Activated CD4-positive, alpha-beta T cell treated with anti-CD3 and anti-CD28 coated beads for 36 hours (primary cell): ENCODE results near the gene ABCC1. TPM values are rescaled to one million over a fixed set of nuclear protein-coding genes. Genes with fewer than 3 reads are reported as not detected.

Experiments
- ATAC-seq: fragments of 200-7000 bp; cut with Tn5 transposase; one replicate; pipeline ENCODE4 v1.10.0; 2021; ENCODE audit warnings: mild to moderate bottlenecking, moderate library complexity
- CTCF ChIA-PET: fragments of 350-600 bp; sonication (Branson Sonifier 250); formaldehyde crosslinking; loops from one replicate; lab custom pipeline; 2021; ENCODE audit warnings: antibody characterized with exemption; lab: Charles Lee
- POLR2A ChIA-PET: fragments of 350-600 bp; sonication (Branson Sonifier 250); formaldehyde crosslinking; loops from one replicate; lab custom pipeline; 2021; ENCODE audit warnings: antibody characterized with exemption, inconsistent platforms; lab: Charles Lee
- DNase-seq: peaks from one replicate; pipeline ENCODE4 v3.0.0-alpha.2; 2020
- H3K27ac Mint-ChIP-seq: one replicate; pipeline ENCODE4 v1.8.0; 2021; ENCODE audit warnings: mixed read lengths
- H3K27me3 Mint-ChIP-seq: one replicate; pipeline ENCODE4 v1.8.0; 2021; ENCODE audit warnings: mixed read lengths
- H3K36me3 Mint-ChIP-seq: one replicate; pipeline ENCODE4 v1.8.0; 2021; ENCODE audit warnings: low read depth, mixed read lengths
- H3K4me1 Mint-ChIP-seq: one replicate; pipeline ENCODE4 v1.8.0; 2021; ENCODE audit warnings: mixed read lengths
- H3K4me3 Mint-ChIP-seq: one replicate; pipeline ENCODE4 v1.8.0; 2021; ENCODE audit warnings: mild to moderate bottlenecking, moderate library complexity, mixed read lengths
- H3K9me3 Mint-ChIP-seq: one replicate; pipeline ENCODE4 v1.8.0; 2021; ENCODE audit warnings: low read depth, mixed read lengths
- intact Hi-C, 2 experiments: fragments of 100-400 bp; cut with DNase I in 1 of 2; cut with micrococcal nuclease in 1 of 2; formaldehyde crosslinking; loops; one replicate each; pipeline versions ENCODE4 v1.14.2 to v1.15.1; 2022 to 2024; cut with DNase I, micrococcal nuclease
- total RNA-seq, 2 experiments: library from RNA; stranded (reverse); gene quantifications; one replicate each; pipeline ENCODE4 v1.2.3, GENCODE V29; 2021

Gene ABCC1
- total RNA-seq, 2 experiments from 2014 or later, result 57.8 to 65.1 TPM

DNA sequence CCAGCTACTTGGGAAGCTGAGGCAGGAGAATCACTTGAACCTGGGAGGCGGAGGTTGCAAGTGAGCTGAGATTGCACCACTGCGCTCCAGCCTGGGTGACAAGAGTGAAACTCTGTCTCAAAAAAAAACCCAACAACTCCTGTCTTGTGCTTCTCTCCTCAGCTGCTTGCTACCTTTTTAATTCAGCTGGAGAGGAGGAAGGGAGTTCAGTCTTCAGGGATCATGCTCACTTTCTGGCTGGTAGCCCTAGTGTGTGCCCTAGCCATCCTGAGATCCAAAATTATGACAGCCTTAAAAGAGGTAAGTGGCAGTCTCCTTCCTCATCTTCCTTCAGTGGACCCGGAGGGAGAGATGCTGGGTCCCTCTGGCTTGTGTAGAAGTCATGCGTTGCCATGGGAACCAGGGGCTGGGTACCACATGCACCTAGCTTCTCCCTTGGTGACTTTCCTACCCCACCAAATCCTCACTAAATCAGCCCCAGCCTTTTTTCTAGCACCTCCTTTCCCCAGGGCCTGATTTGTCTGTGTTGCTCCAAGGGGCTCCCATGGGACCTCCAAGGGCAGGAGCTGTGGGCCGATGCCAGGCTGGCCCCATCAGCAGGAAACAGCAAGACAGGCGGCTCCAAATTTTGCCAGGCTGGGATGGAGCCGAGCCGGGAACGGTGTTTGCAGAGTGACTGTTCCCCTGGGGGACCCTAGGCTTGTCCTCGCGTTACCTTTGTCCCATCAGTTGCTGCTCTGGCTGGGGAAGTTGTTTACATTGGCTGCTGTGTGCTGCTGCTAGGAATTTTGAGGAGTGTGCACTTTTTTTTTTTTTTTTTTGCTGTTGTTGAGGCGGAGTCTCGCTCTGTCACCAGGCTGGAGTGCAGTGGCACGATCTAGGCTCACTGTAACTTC lies 65.2 kb downstream of the ABCC1 start:
- no peak overlapping the region for H3K27ac Mint-ChIP-seq
- no peaks in the 10 kb centered on the region for H3K9me3 Mint-ChIP-seq
- ATAC-seq (no peak), DNase-seq (no peak)
- ChIA-PET CTCF (interaction anchor here (0.8 to 1.2 kb wide), 2 partner anchors 16 to 106 kb away, joined by 4 to 5 read pairs; no protein-coding TSS in a partner anchor), POLR2A (no interaction called here)
- H3K27me3 Mint-ChIP-seq, result no peaks in the 10 kb centered on the region
- no peak overlapping the region for H3K4me3 Mint-ChIP-seq
- H3K4me1 Mint-ChIP-seq, result peaks cover 7% of the 10 kb centered on the region
- intact Hi-C loops, result no loop called here
- peaks cover 61% of the 10 kb centered on the region for H3K36me3 Mint-ChIP-seq

DNA sequence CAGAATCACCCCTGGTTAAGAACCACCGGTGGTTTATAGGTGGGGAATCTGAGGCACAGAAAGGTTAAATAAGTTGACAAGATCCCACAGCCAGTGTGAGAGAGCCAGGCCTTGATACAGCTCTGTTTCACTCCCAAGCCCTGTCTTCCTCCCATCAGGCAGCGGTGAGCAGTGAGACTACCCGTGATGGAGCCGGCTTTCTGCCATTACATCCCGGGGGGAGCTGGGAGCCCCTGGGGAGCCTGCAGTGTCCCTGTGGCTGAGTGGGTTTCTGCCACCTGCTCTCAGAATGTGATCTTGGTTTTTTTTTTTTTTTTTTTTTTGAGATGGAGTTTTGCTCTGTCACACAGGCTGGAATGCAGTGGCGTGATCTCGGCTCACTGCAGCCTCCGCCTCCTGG lies 66.4 kb downstream of the ABCC1 start:
- Mint-ChIP-seq H3K36me3 (peaks cover 59% of the 10 kb centered on the region), H3K27me3 (no peaks in the 10 kb centered on the region), H3K4me1 (peaks cover 7% of the 10 kb centered on the region), H3K4me3 (no peak overlapping the region), H3K9me3 (no peaks in the 10 kb centered on the region), H3K27ac (peak overlapping the region; percentile 51)
- intact Hi-C loops, result no loop called here
- ChIA-PET POLR2A (interaction anchor here (0.6 kb wide), 1 partner anchor 136 kb away, joined by 3 read pairs; no protein-coding TSS in a partner anchor), CTCF (no interaction called here)
- DNase-seq (no peak), ATAC-seq (no peak)

- no peak overlapping the region for H3K4me3 Mint-ChIP-seq
- peaks cover 7% of the 10 kb centered on the region for H3K4me1 Mint-ChIP-seq
- DNase-seq (no peak), ATAC-seq (no peak)
- H3K9me3 Mint-ChIP-seq, result no peaks in the 10 kb centered on the region
- H3K27me3 Mint-ChIP-seq, result no peaks in the 10 kb centered on the region
- H3K27ac Mint-ChIP-seq, result peak overlapping the region; percentile 44
- ChIA-PET POLR2A (interaction anchor here (0.6 kb wide), 1 partner anchor 137 kb away, joined by 3 read pairs; no protein-coding TSS in a partner anchor), CTCF (no interaction called here)
- peaks cover 58% of the 10 kb centered on the region for H3K36me3 Mint-ChIP-seq
- intact Hi-C loops, result no loop called here
Measured at GRCh38 chr16:16016388-16016964, 67.1 kb downstream of the ABCC1 start.

DNA sequence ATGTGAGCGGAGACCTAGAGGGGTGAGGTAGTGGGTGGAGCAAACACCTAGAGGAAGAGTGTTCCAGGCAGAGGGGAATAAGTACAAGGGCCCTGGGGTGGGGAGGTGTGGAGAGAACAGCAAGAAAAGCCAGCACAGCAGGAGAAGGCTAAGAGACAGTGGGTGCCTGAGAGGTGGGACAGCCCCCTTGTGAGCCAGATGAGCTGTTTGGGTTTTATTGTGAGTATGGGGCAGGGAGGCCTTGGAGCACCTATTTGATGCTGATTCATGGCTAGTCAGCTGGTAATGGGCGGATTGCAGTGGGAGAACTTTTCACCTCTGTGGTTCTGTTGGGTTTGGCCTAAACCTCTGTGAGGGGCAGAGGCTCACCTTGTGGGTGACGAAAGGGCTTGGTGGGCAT lies 68.4 kb downstream of the ABCC1 start:
- Mint-ChIP-seq H3K4me1 (peaks cover 7% of the 10 kb centered on the region), H3K27me3 (no peaks in the 10 kb centered on the region), H3K4me3 (no peak overlapping the region), H3K27ac (peak overlapping the region; percentile 29), H3K9me3 (no peaks in the 10 kb centered on the region), H3K36me3 (peaks cover 58% of the 10 kb centered on the region)
- ATAC-seq (peak; percentile 73), DNase-seq (no peak)
- ChIA-PET CTCF (interaction anchor here (0.6 kb wide), 1 partner anchor 260 kb away, joined by 3 read pairs; no protein-coding TSS in a partner anchor), POLR2A (no interaction called here)
- intact Hi-C loops, result no loop called here

DNA sequence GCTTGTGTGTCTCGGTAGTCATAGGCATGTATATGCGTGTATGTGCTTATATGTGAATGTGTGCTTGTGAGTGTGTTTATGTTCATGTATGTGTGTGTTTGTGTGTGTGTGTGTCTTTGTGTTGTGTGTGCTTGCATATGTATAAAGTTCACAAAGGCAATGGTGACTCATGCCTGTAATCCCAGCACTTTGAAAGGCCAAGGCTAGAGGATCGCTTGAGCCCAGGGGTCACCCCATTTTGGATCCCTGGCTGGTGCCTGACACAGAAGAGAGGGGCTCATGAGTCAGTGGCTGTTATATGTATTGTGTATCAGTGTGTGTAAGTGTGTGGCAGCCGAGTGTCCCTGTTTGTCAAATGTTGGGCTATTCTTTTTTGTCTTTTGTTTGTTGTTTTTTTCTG lies 69.3 kb downstream of the ABCC1 start:
- Mint-ChIP-seq H3K4me3 (no peak overlapping the region), H3K9me3 (no peaks in the 10 kb centered on the region), H3K27me3 (no peaks in the 10 kb centered on the region), H3K27ac (no peak overlapping the region), H3K36me3 (peaks cover 59% of the 10 kb centered on the region), H3K4me1 (peaks cover 12% of the 10 kb centered on the region)
- POLR2A ChIA-PET, result no interaction called here
- intact Hi-C loops, result no loop called here
- ATAC-seq (no peak), DNase-seq (no peak)
- CTCF ChIA-PET, result no interaction called here

GRCh38 chr16:16019488-16019887 lies 70.1 kb downstream of the ABCC1 start:
- H3K4me3 Mint-ChIP-seq, result no peak overlapping the region

GRCh38 chr16:16020291-16020690 lies 70.9 kb downstream of the ABCC1 start:
- CTCF ChIA-PET, result no interaction called here

More at GRCh38 chr16:16019488-16019887, 70.1 kb downstream of the ABCC1 start:
- Mint-ChIP-seq H3K9me3 (no peaks in the 10 kb centered on the region), H3K27me3 (no peaks in the 10 kb centered on the region), H3K27ac (no peak overlapping the region), H3K4me1 (peaks cover 20% of the 10 kb centered on the region), H3K36me3 (peaks cover 57% of the 10 kb centered on the region)
- POLR2A ChIA-PET, result no interaction called here
- CTCF ChIA-PET, result no interaction called here
- ATAC-seq (no peak), DNase-seq (no peak)
- intact Hi-C loops, result no loop called here

DNA sequence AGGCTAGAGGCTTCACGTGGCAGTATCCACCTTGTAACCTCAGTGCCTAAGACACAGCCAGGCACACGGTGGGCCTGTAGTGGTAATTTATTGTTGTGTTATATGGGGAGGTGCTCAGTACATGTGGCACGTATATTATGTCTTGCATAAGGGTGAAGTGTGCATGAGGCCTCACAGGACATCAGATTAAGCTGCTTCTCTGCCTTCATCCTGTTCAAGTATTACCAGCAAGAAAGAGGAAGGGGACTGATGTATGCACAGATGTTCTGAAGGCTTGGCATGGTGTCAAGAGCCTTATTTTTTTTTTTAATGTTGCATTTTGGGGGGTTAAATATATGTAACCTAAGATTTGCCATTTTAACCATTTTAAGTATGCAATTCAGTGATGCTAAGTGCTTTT lies 71.6 kb downstream of the ABCC1 start:
- no peak for DNase-seq
- H3K9me3 Mint-ChIP-seq, result no peaks in the 10 kb centered on the region
- no peak overlapping the region for H3K4me3 Mint-ChIP-seq
- ATAC-seq, result no peak
- intact Hi-C loops, result no loop called here
- POLR2A ChIA-PET, result interaction anchor here (0.6 kb wide), 2 partner anchors 12 to 43 kb away, joined by 3 to 7 read pairs; no protein-coding TSS in a partner anchor
- no peak overlapping the region for H3K27ac Mint-ChIP-seq
- peaks cover 35% of the 10 kb centered on the region for H3K4me1 Mint-ChIP-seq
- peaks cover 52% of the 10 kb centered on the region for H3K36me3 Mint-ChIP-seq
- CTCF ChIA-PET, result no interaction called here
- no peaks in the 10 kb centered on the region for H3K27me3 Mint-ChIP-seq

More at GRCh38 chr16:16020291-16020690, 70.9 kb downstream of the ABCC1 start:
- Mint-ChIP-seq H3K4me1 (peaks cover 28% of the 10 kb centered on the region), H3K27me3 (no peaks in the 10 kb centered on the region), H3K36me3 (peaks cover 53% of the 10 kb centered on the region), H3K27ac (no peak overlapping the region), H3K9me3 (no peaks in the 10 kb centered on the region), H3K4me3 (no peak overlapping the region)
- no peak for ATAC-seq
- intact Hi-C loops, result no loop called here
- no peak for DNase-seq
- POLR2A ChIA-PET, result no interaction called here

DNA sequence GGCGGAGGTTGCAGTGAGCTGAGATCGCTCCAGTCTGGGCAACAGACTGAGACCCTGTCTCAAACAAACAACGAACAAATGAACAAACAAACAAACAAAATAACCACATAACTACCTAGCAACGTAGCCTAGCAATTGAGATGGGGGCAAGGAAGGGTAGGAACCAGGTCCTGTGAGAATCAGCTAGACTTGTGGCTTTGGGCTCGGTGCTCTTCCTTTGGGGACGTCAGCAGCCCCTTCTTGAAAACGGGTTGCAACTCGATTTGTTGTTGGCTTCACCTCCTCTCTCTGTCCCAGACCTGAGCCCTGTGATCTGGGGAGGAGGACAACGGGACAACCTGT lies 72.2 kb downstream of the ABCC1 start:
- Mint-ChIP-seq H3K4me3 (no peak overlapping the region), H3K27ac (no peak overlapping the region), H3K4me1 (peaks cover 34% of the 10 kb centered on the region), H3K27me3 (no peaks in the 10 kb centered on the region), H3K9me3 (no peaks in the 10 kb centered on the region), H3K36me3 (peaks cover 48% of the 10 kb centered on the region)
- POLR2A ChIA-PET, result interaction anchor here (0.6 kb wide), 1 partner anchor 13 kb away, joined by 3 read pairs; no protein-coding TSS in a partner anchor
- CTCF ChIA-PET, result no interaction called here
- DNase-seq, result no peak
- intact Hi-C loops, result no loop called here
- no peak for ATAC-seq

GRCh38 chr16:16021988-16022682 lies 72.7 kb downstream of the ABCC1 start:
- Mint-ChIP-seq H3K27me3 (no peaks in the 10 kb centered on the region), H3K36me3 (peaks cover 45% of the 10 kb centered on the region), H3K27ac (no peak overlapping the region), H3K4me1 (peaks cover 35% of the 10 kb centered on the region), H3K9me3 (no peaks in the 10 kb centered on the region), H3K4me3 (no peak overlapping the region)
- ChIA-PET CTCF (no interaction called here), POLR2A (no interaction called here)
- intact Hi-C loops, result no loop called here
- no peak for DNase-seq
- ATAC-seq, result no peak

- DNase-seq (no peak), ATAC-seq (no peak)
- no peak overlapping the region for H3K27ac Mint-ChIP-seq
- H3K36me3 Mint-ChIP-seq, result peaks cover 43% of the 10 kb centered on the region
- H3K4me1 Mint-ChIP-seq, result peaks cover 34% of the 10 kb centered on the region
- no peaks in the 10 kb centered on the region for H3K27me3 Mint-ChIP-seq
- H3K4me3 Mint-ChIP-seq, result no peak overlapping the region
- H3K9me3 Mint-ChIP-seq, result no peaks in the 10 kb centered on the region
- POLR2A ChIA-PET, result no interaction called here
- intact Hi-C loops, result no loop called here
- CTCF ChIA-PET, result no interaction called here
Measured at GRCh38 chr16:16022683-16023064, 73.3 kb downstream of the ABCC1 start.
